Measurements from ENCODE around the gene LRRC41. TPM values are rescaled to one million over a fixed set of nuclear protein-coding genes. Genes with fewer than 3 reads are reported as not detected.
"Not testable (repeated sequence)": the region's sequence is repeated elsewhere in the genome, so short reads cannot be mapped to it uniquely, and the experiment has no call there.

Gene LRRC41
- total RNA-seq, 4 donors from 2014 or later: 69.8 to 87.6 (median 84.7) TPM

DNA sequence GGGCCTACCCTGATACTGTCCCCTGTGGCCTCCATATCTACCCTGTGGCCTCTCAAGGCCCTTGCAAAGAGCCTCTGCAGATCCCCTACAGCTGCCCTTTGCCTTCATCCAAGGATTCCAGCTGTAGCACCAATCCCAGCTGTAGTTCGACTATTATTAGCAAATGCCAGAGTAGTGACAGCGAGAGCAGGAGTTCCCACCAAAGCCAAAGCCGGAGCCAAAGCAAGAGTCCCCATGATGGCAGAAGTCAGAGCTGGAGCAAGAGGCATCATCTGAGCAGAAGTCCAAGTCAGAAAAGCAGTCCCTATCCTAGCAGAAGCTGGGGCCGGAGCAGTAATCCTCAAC lies 39.9 kb upstream of the LRRC41 start:
- DNase-seq (ENCODE audit: low spot score in 2 of 2): peak in 1 of 2 donors; percentile 41
- 80% methylated on average over 4 of the region's 4 CpGs for WGBS
- Histone ChIP-seq H3K27me3 (no peaks in the 10 kb centered on the region), H3K9me3 (no peaks in the 10 kb centered on the region), H3K4me1 (peaks cover 14% of the 10 kb centered on the region), H3K36me3 (peaks cover 52% of the 10 kb centered on the region), H3K27ac (no peak overlapping the region), H3K4me3 (no peak overlapping the region)
- TF ChIP-seq POLR2AphosphoS5 (IDR thresholded peaks at IDR 0.05): no peak

DNA sequence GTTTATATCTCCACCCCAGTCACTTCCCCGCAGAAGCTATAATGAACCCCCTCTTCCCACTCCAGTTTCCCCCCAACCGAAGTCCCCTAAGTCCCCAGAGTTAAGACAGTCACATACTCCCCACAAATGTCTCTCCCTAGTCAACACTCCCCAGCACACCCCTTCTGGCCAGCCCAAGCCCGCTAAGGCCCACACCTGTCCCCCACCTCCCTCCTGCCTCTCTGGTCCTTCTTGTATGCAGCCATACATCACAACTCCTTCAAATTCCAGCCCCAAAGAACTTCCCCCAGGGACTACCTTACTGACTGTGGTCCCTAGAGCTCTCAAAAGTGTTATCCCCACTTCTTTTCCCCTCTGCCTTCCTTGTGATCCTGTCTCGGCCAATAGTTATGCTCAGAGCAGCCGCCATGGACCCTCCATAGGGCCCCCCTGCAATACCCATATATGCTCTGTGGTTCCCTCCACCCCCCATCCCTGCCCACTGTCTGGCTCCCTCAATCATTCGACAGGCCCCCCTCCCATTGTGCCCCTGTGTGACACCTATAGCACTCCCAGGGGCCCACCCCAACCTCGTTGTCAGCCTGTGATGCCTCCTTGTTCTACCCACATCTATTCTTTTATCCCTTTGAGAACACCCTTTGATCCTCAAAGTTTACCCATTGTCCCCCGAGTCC lies 39.4 kb upstream of the LRRC41 start:
- Histone ChIP-seq H3K4me1 (peaks cover 14% of the 10 kb centered on the region), H3K36me3 (peaks cover 52% of the 10 kb centered on the region), H3K27ac (no peak overlapping the region), H3K9me3 (no peaks in the 10 kb centered on the region), H3K27me3 (no peaks in the 10 kb centered on the region), H3K4me3 (no peak overlapping the region)
- no peak for TF ChIP-seq POLR2A (IDR thresholded peaks at IDR 0.05)
- no peak for TF ChIP-seq EP300 (IDR thresholded peaks at IDR 0.05)
- TF ChIP-seq, protein P1, sequence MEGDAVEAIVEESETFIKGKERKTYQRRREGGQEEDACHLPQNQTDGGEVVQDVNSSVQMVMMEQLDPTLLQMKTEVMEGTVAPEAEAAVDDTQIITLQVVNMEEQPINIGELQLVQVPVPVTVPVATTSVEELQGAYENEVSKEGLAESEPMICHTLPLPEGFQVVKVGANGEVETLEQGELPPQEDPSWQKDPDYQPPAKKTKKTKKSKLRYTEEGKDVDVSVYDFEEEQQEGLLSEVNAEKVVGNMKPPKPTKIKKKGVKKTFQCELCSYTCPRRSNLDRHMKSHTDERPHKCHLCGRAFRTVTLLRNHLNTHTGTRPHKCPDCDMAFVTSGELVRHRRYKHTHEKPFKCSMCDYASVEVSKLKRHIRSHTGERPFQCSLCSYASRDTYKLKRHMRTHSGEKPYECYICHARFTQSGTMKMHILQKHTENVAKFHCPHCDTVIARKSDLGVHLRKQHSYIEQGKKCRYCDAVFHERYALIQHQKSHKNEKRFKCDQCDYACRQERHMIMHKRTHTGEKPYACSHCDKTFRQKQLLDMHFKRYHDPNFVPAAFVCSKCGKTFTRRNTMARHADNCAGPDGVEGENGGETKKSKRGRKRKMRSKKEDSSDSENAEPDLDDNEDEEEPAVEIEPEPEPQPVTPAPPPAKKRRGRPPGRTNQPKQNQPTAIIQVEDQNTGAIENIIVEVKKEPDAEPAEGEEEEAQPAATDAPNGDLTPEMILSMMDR (IDR thresholded peaks at IDR 0.05): no peak
- no peak for TF ChIP-seq POLR2AphosphoS5 (IDR thresholded peaks at IDR 0.05)
- WGBS: 79% methylated on average over 8 of the region's 8 CpGs
- peak in 1 of 2 donors; percentile 69 for DNase-seq (ENCODE audit: low spot score in 2 of 2)

DNA sequence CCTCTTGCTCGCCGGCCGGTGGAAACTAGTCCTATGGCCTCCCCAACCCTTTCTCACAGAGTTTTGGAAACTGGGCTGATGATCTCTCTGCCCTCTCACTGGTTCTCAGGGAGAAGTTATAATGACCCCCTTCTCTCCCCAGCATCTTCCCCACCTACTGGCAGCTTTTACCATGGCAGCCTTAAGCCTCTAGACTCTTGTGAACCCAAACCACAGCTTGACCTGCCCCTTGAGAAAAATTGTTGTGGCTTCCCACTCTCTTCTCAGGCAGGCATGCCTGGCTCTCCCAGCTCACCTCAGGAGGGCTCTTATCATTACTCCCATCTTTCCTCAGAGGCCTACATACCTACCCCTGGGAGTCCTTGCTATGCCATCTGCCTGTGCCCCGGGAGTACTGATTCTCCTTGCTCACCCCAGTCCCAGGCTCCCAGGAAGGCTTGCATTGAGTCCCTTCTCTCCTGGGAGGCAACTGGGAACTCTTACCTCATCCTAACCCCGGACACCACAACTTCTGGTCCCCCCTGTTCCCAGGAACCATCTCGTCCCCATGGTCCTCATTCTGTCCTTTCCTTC lies 38.8 kb upstream of the LRRC41 start:
- peaks cover 14% of the 10 kb centered on the region for H3K4me1 ChIP-seq
- H3K4me3 ChIP-seq: no peak overlapping the region
- peak in 1 of 2 donors; percentile 47 for DNase-seq (ENCODE audit: low spot score in 2 of 2)
- no peaks in the 10 kb centered on the region for H3K27me3 ChIP-seq
- H3K9me3 ChIP-seq: no peaks in the 10 kb centered on the region
- 93% methylated on average over 6 of the region's 6 CpGs for WGBS
- H3K36me3 ChIP-seq: peaks cover 45% of the 10 kb centered on the region
- TF ChIP-seq, protein P1 (IDR thresholded peaks at IDR 0.05): no peak
- TF ChIP-seq POLR2A (IDR thresholded peaks at IDR 0.05) (no peak), POLR2AphosphoS5 (IDR thresholded peaks at IDR 0.05) (no peak), EP300 (IDR thresholded peaks at IDR 0.05) (no peak)
- peak overlapping the region; percentile 96 for H3K27ac ChIP-seq

DNA sequence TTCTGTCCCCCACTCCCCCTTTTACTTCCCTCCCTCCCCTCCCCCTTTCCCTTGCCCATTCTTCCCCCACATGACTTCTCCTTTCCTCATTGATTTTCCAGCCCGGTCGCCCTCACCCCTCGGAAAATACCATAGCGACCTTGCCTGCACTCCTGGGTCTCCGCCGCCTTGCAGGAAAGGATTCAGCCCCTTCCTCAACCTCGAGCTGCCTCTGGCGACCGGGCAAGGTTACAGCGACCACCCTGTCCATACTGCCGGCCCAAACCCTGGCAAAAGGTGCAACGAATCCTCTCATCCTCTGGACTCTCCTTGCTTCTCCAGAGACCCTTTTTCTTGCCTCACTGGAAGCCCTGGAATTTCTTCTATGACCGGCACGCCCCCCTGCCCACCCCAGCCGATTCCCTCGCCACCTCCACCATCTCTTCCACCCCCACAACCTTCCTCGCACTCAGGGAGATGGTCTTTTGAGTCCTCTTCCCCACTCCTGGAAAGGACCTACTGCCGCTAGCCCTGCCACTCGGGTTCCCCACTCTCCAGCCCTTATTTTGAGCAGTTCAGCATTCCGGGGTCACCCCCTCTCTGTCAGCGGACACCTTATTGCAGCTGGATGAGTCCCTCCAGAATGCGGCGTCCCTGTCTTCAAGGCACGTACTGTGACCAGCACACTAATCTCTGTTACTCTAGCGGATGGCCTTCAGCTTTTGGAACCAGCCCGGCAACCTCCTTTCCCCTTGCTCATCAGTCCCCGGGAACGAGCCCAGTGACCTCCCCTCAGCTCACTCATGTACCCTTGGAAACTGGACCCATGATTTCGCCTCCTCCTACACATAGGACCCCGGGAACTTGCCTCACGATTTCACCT lies 38.0 kb upstream of the LRRC41 start:
- 57% methylated on average over 31 of the region's 31 CpGs for WGBS
- DNase-seq (ENCODE audit: low spot score in 2 of 2): peak; percentile 64 to 78
- Histone ChIP-seq H3K36me3 (peaks cover 38% of the 10 kb centered on the region), H3K4me3 (peak overlapping the region; percentile 68), H3K9me3 (no peaks in the 10 kb centered on the region), H3K27me3 (no peaks in the 10 kb centered on the region), H3K27ac (peak overlapping the region; percentile 96), H3K4me1 (peaks cover 14% of the 10 kb centered on the region)
- TF ChIP-seq POLR2AphosphoS5 (IDR thresholded peaks at IDR 0.05) (no peak), POLR2A (IDR thresholded peaks at IDR 0.05) (no peak), EP300 (IDR thresholded peaks at IDR 0.05) (no peak)
- TF ChIP-seq, protein P1 (IDR thresholded peaks at IDR 0.05): no peak

DNA sequence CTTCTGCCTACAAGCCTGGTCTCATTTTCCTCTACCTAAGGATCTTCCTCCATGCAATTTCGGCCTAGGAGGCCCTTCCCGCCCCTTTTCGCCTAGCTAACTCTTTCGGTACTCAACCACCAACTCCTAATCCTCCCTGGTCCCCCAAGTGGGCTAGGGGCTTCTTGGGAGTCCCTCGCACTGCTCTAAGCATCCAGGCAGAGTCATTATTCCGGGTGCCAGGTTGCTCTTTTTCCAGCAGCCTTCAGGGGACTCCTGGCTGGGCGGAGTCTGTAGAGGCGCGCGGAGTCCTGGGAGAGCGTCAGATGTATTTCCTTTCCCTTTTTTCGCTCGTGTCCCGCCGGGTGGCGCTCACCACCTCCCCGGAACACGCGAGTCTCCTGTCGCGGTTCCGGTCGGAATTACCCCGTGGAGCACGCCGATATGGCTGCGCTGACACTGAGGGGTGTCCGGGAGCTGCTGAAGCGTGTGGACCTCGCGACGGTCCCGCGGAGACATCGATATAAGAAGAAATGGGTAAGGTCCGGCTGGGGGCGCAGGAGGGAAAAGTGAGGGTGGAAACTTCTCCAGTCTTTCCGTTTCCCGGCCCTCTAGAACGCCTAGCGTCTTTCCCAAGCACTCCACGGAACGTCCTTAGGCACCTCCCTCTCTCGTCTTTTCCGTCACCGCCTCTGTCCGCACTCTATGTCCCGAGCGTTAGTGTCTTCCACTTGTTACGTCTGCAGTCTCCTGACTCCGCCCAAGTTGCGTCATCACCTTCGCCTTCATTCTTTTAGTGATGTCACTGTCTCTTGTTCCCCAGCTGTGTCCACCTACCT lies 37.2 kb upstream of the LRRC41 start, which contains the start of gene NSUN4:
Gene NSUN4, plus strand, starts transcription at position 404 of the 818 bp plus-strand sequence. Its CDS starts 20 bp downstream, at position 424.
- peak; percentile 98 for TF ChIP-seq EP300 (IDR thresholded peaks at IDR 0.05)
- peak; percentile 48 to 74 for TF ChIP-seq POLR2A (IDR thresholded peaks at IDR 0.05)
- TF ChIP-seq POLR2AphosphoS5 (IDR thresholded peaks at IDR 0.05): peak; percentile 64 to 90 (median 87)
- TF ChIP-seq, protein P1 (IDR thresholded peaks at IDR 0.05): peak; percentile 67 to 68
- Histone ChIP-seq H3K27ac (peak within 1 kb of the TSS; percentile 96), H3K36me3 (peaks cover 34% of the 10 kb centered on the region), H3K27me3 (no peaks in the 10 kb centered on the region), H3K4me3 (peak within 1 kb of the TSS; percentile 68), H3K4me1 (peaks cover 14% of the 10 kb centered on the region), H3K9me3 (no peaks in the 10 kb centered on the region)
- under 1% methylated on average over 50 of the region's 53 CpGs for WGBS
- DNase-seq (ENCODE audit: low spot score in 2 of 2): peak; percentile 97

DNA sequence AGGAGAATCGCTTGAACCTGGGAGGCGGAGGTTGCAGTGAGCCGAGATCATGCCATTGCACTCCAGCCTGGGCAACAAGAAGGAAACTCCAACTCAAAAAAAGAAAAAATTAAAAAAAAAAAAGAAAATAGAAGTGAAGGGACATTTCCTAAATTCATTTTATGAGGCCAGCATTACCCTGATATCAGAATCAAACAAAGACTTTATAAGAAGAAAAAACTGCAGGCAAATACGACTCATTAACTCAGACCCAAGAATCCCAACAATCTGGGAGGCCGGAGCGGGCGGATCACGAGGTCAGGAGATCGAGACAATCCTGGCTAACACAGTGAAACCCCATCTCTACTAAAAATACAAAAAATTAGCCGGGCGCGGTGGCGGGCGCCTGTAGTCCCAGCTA lies 34.0 kb upstream of the LRRC41 start:
- H3K4me3 ChIP-seq; H3K27me3 ChIP-seq; DNase-seq (ENCODE audit: low spot score in 2 of 2); H3K9me3 ChIP-seq; H3K27ac ChIP-seq; H3K36me3 ChIP-seq: not testable (repeated sequence)
- over 99% methylated on average over 14 of the region's 14 CpGs for WGBS
- H3K4me1 ChIP-seq: peaks cover 14% of the 10 kb centered on the region

Data from suprapubic skin (tissue), 4 donors.